Lower leg skin (tissue), 4 donors: ENCODE results near the gene PPP1R12A. TPM values are rescaled to one million over a fixed set of nuclear protein-coding genes. Genes with fewer than 3 reads are reported as not detected.

ENCODE experiments used
- DNase-seq, 2 donors: peaks; one replicate each; pipeline ENCODE4 v3.0.0-alpha.2; 2019; ENCODE audit warnings: low spot score in 2 of 2
- H3K4me3 ChIP-seq: fragments of 200-600 bp; sonication (generic); 2 replicates; pipeline ENCODE4 v1.5.1; 2017; ENCODE audit warnings: mild to moderate bottlenecking, low read depth; ENCODE audit not compliant: poor library complexity, severe bottlenecking
- CTCF ChIP-seq, 3 donors: fragments of 450-650 bp; IDR thresholded peaks; one replicate each; pipeline ENCODE4 v1.5.1; 2016; ENCODE audit warnings: antibody characterized with exemption in 3 of 3, mild to moderate bottlenecking in 3 of 3, moderate library complexity in 2 of 3
- POLR2A ChIP-seq, 2 donors: fragments of 450-650 bp; IDR thresholded peaks; one replicate each; pipeline ENCODE4 v1.6.1; 2016 to 2017; ENCODE audit warnings: antibody characterized with exemption in 2 of 2, mild to moderate bottlenecking in 1 of 2, moderate library complexity in 1 of 2
- WGBS, 2 donors: methylation state at CpG; one replicate each; pipeline ENCODE4 v1.1.5; 2018; 5-methylcytosine and 5-hydroxymethylcytosine counted together
- intact Hi-C: fragments of 100-400 bp; cut with DNase I; formaldehyde crosslinking; loops from one replicate; pipeline ENCODE4 v1.15.0; 2023; ENCODE audit warnings: low total_unique reads
- total RNA-seq, 4 donors: library from RNA; depleted of rRNA; stranded (reverse); fragments of >200 nt; gene quantifications; one replicate each; pipeline ENCODE4 v1.1.0, GENCODE V29; 2016

The PPP1R12A gene
- total RNA-seq, 4 donors from 2014 or later = 47.6 to 64.1 (median 56.6) TPM

- no peak for DNase-seq
- no peak for TF ChIP-seq POLR2A (IDR thresholded peaks at IDR 0.05)
- no peak for TF ChIP-seq CTCF (IDR thresholded peaks at IDR 0.05)
- H3K4me3 ChIP-seq = no peak overlapping the region
- intact Hi-C loops = loop anchor here (10.0 kb wide), 1 partner anchor 298 kb away; no protein-coding TSS in a partner anchor
Measured at GRCh38 chr12:79732638-79733037, 202.3 kb downstream of the PPP1R12A start.

GRCh38 chr12:79725987-79726386 is 208.9 kb downstream of the PPP1R12A start:
- TF ChIP-seq POLR2A (IDR thresholded peaks at IDR 0.05) (no peak), CTCF (IDR thresholded peaks at IDR 0.05) (no peak)
- intact Hi-C loops = no loop called here
- no peak overlapping the region for H3K4me3 ChIP-seq
- 22 to 28% methylated on average over 1 of the region's 1 CpG for WGBS, 2 donors
- no peak for DNase-seq

Other genes starting within 250 kb of the PPP1R12A start
- 100 to 1,000 TPM in 1 of 4 donors, 10 to 100 TPM in 3; 53.6 to 115 (median 65.6) TPM for gene PAWR, start 244.1 kb downstream of the PPP1R12A start, total RNA-seq
- gene OTOGL, start 164.4 kb upstream of the PPP1R12A start, total RNA-seq = under 1 TPM; 0.06 to 0.56 (median 0.12) TPM